GM21737 (cell line): ENCODE results near the gene RGS5.

Experiments
- ATAC-seq: cut with Tn5 transposase; IDR thresholded peaks from one replicate; pipeline ENCODE4 v1.9.1; 2021; ENCODE audit warnings: mild to moderate bottlenecking, moderate library complexity; ENCODE audit not compliant: unreplicated experiment

Gene RGS5

GRCh38 chr1:163186862-163187261 lies 15.9 kb downstream of the RGS5 start:
- ATAC-seq: no peak

GRCh38 chr1:163182330-163182949 lies 20.3 kb downstream of the RGS5 start:
- ATAC-seq: no peak

- no peak for ATAC-seq
These were observed 24.1 kb downstream of the RGS5 start for GRCh38 chr1:163178628-163179027.

DNA sequence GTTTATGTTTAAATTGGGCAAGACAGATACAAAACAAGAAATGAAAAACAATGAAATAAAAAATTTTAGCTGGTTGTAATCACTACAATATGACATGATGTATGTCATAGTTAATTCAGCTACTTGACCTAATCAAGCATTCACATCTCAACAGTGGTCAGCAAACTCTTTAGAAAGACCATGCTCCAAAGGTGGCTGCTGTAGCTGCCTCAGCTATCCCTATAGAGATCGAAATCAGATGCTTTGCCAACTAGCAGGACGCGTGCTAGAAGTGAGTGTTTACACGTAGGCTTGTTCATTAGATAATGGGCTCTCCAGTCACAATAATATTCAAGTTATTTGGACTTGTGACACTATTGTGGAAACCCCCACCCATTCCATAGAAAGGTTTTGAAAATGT lies 25.9 kb downstream of the RGS5 start:
- ATAC-seq: no peak

DNA sequence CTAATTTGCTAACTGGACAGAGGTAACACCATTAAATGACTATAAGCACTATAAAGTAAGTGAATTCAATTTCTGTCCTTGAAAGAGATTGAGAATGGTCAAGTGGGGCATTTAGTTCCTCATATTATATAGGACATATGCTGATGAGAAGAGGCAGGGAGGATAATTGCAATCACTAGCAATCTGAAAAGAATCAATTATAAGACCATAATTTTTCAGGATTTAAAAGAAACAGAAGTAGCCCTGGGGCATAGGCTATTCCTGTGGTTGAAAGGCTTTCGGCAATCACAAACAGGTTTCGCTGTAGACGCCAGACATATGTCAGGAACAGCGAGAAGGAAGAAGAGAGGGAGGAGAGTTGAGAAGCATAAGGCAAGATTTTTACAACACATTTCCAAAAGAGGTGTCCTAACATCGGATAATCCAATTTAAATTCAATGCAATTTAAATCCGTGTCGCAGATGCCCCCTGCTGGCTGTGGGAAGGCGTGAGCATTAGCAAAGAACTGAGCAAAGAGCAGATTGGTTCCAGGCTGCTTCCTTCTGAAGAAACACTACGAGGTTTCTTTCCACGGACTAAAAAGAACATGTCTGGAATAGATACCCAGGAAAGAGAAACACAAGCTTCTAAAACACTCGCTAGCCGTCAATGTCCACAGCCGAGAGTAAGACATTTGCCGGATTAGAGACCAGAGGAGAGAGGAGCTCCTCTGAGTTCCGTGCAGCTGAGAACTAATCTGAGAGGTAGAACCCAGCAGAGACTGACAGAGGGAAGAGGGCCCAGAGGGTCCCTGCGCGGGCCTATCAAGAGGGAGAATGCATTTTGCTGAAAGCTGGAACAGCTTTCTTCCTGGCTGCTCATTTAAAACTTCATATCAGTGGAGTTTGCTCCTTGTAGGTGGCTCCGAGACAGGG lies 27.9 kb downstream of the RGS5 start:
- ATAC-seq: no peak

GRCh38 chr1:163173121-163173520 lies 29.6 kb downstream of the RGS5 start:
- ATAC-seq: no peak

- no peak for ATAC-seq
These were observed 30.1 kb downstream of the RGS5 start for GRCh38 chr1:163172596-163172995.

DNA sequence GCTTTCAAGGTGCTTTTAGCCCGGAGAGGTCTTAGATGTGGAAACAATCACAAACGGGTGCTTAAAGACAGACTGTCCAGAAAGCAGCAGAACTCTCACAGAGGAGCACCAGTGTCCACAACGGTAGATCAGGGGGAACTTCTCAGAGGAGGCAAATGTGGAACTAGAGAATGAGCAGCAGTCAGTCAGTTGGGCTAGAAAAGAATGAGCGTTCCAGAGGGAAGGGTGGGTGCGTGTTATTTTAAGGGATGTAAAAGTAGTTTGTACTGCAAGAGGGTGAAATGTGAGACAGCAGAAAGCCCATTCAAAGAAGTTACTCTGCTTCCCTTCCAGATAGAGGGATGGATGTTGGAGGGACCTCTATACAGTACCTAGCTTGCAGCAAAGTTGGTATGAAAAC lies 30.9 kb downstream of the RGS5 start:
- no peak for ATAC-seq

DNA sequence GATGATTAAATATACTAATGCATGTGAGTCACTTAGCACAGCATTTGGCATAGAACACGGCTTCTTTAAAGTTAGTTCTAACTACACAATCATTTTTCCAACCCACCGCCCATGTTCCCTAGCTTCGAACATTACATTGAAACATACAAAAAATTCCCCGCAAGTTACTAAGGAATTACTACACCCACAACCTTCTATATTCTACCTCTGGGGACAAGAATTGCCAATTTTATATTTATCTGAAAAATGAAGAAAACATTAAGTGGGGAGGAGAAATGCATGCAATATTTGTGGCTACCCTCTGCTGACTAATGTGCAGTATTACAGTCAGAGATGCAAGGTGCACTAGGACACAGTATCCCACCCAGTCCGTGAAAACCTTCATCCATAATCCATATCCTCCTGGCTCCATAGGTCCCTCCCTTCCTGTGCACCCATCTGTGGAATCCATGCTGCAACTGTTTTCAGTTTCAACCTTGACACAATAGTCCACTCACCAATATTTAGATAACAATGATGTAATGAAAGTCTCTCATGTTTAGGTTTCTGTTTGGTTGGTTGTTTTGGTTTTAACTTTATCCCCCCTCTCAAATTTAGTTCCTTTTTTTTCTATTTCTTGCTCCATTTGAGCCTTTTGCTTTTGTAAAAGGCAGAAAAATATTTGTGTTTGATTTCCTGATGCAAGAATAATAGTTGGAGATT lies 31.6 kb downstream of the RGS5 start:
- ATAC-seq: no peak

GRCh38 chr1:163170331-163170730 lies 32.4 kb downstream of the RGS5 start:
- no peak for ATAC-seq

DNA sequence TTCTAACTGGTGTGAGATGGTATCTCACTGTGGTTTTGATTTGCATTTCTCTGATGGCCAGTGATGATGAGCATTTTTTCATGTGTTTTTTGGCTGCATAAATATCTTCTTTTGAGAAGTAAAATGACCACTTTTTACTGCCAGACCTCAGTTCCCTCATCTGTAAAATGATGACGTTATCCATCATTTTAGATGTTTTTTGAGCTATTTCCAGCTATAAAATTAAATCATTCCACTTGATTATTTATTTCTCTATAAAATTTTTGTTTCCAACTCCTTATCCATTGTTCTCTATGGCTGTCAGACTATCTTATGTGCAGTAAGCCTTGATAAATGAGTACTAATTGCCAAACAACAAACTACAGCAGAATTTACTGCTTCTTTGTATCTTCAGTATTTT lies 33.2 kb downstream of the RGS5 start:
- ATAC-seq: no peak

GRCh38 chr1:163168053-163168452 lies 34.7 kb downstream of the RGS5 start:
- ATAC-seq: no peak

DNA sequence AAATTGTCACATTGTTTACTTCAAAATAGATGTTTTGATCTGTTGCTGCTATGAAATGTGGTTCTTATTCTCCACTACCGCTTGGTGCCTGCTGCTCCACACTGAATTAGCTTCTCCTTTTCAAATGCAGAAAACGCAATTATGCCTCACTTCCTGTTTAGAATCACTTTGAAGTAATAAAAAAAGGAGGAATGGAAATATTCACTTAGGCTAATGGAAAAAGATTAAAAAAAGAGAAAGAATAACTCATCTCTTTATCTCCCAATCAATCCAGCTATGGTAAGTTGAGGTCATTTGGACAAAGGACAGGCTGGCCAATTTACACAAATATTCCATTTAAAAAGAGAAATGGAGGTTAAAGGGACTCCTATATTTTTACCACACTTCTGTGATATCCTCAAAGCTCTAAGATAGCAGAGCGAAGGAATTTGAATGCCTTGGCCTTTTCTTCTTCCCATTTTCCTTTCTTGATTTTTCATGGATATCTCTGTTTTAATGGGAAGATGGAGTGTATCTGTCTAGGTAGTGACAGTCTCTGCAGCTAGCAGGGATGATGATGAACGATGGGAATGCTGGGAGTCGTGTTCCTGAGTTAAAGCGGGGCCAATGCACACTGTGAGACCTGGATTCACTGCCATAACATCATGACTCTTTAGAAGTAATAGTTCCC lies 35.7 kb downstream of the RGS5 start:
- no peak for ATAC-seq

- no peak for ATAC-seq
These were observed 37.6 kb downstream of the RGS5 start for GRCh38 chr1:163165119-163165518.

DNA sequence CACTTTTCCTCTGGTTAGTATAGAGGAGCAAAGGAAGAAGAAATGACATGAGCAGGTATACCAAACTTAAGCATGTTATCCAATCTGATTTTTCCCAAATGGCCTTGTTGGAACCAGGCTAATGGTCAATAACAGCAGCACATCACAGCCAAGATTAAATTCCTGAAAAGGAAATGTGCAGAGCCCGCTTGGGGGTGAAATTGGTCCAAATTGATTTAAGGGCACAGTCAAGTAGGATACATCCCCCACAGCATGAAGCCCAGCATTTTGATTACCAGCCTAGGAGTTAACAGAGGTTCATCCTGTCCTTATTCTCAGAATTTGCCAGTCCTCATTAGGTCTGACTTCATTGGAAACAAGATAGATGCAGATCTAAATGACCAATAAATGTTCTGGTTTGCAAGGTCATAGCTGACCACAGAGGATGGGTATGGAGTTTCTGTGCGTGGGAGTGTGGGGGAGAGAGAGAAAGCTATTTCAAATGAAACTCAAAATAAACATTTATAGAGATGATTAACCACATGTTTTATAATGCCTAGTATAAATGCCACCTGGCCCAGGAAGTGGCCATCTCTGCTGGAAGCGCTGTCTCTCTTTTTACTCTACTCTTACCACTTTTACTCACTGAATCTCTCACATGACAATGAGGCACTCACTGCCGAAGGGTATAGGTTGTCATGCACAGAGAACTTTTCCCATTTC lies 38.7 kb downstream of the RGS5 start:
- ATAC-seq: no peak

GRCh38 chr1:163163163-163163562 lies 39.6 kb downstream of the RGS5 start:
- ATAC-seq: no peak

DNA sequence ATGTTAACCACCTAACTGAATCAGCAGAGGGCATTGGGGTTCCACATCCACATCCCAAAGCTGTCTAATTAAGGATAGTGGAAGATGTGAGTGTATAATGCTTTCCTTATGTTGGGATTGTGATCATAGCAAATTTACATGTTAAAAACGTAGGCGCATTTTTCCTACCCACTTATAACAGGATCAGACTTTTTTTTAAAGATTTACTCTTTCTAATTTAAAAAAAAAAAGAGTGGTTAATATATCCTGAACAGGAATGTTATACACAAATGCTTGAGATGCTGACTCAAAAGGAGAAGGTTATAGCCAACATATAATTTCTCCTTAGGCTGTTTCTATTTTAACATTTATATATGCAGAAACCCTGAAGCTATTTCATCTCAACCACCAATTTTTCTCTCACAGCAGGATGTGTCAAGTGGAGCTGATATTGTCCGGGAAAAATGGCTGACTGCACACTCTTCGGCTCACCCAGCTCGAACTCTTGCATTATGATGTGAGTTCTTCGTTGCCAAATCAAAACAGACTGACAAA lies 40.3 kb downstream of the RGS5 start:
- ATAC-seq: no peak

GRCh38 chr1:163161841-163162240 lies 40.9 kb downstream of the RGS5 start:
- ATAC-seq: no peak

GRCh38 chr1:163161337-163161736 lies 41.4 kb downstream of the RGS5 start:
- ATAC-seq: no peak

GRCh38 chr1:163155606-163156005 lies 47.1 kb downstream of the RGS5 start:
- no peak for ATAC-seq
